ENCODE results near the gene CALCA.
"Not testable (repeated sequence)": the region's sequence is repeated elsewhere in the genome, so short reads cannot be mapped to it uniquely, and the experiment has no call there.

CALCA gene

GRCh38 chr11:14971865-14972580 is at the start of gene CALCA:
Gene CALCA, minus strand, starts transcription at chr11:14972351. Its CDS starts 1,159 bp downstream, at chr11:14971192.
- no peak for DNase-seq (ENCODE audit: low read depth in 2 of 2)

GRCh38 chr11:15016200-15016599 is 44.0 kb upstream of the CALCA start:
- DNase-seq (ENCODE audit: low read depth in 2 of 2) = no peak

- DNase-seq (ENCODE audit: low read depth in 2 of 2) = no peak
These were observed 39.7 kb upstream of the CALCA start for GRCh38 chr11:15011776-15012345.

GRCh38 chr11:15010865-15011264 is 38.7 kb upstream of the CALCA start:
- no peak for DNase-seq (ENCODE audit: low read depth in 2 of 2)

GRCh38 chr11:15006139-15006759 is 34.1 kb upstream of the CALCA start:
- no peak for DNase-seq (ENCODE audit: low read depth in 2 of 2)

GRCh38 chr11:14988133-14988532 is 16.0 kb upstream of the CALCA start:
- DNase-seq (ENCODE audit: low read depth in 2 of 2) = not testable (repeated sequence)

- DNase-seq (ENCODE audit: low read depth in 2 of 2) = no peak
These were observed 9.4 kb upstream of the CALCA start for GRCh38 chr11:14981507-14981906.

GRCh38 chr11:14980854-14981253 is 8.7 kb upstream of the CALCA start:
- DNase-seq (ENCODE audit: low read depth in 2 of 2) = no peak

- no peak for DNase-seq (ENCODE audit: low read depth in 2 of 2)
These were observed 5.1 kb upstream of the CALCA start for GRCh38 chr11:14977101-14977880.

GRCh38 chr11:14975252-14975587 is 3.1 kb upstream of the CALCA start:
- DNase-seq (ENCODE audit: low read depth in 2 of 2) = no peak

GRCh38 chr11:14974515-14975251 is 2.5 kb upstream of the CALCA start:
- DNase-seq (ENCODE audit: low read depth in 2 of 2) = peak; percentile 39 to 51

GRCh38 chr11:14973621-14974514 is 1.7 kb upstream of the CALCA start:
- peak in 1 of 2 donors; percentile 11 for DNase-seq (ENCODE audit: low read depth in 2 of 2)

GRCh38 chr11:14972581-14973495 is 687 bp upstream of the CALCA start:
- DNase-seq (ENCODE audit: low read depth in 2 of 2) = no peak

GRCh38 chr11:14969901-14970323 is 2.2 kb downstream of the CALCA start:
- DNase-seq (ENCODE audit: low read depth in 2 of 2) = peak; percentile 64 to 69

- no peak for DNase-seq (ENCODE audit: low read depth in 2 of 2)
These were observed 4.4 kb downstream of the CALCA start for GRCh38 chr11:14967581-14968243.

GRCh38 chr11:14956111-14956510 is 16.0 kb downstream of the CALCA start:
- no peak for DNase-seq (ENCODE audit: low read depth in 2 of 2)

GRCh38 chr11:14954581-14954980 is 17.6 kb downstream of the CALCA start:
- DNase-seq (ENCODE audit: low read depth in 2 of 2) = no peak

GRCh38 chr11:14953904-14954303 is 18.2 kb downstream of the CALCA start:
- DNase-seq (ENCODE audit: low read depth in 2 of 2) = no peak

Data from stimulated activated CD8-positive, alpha-beta memory T cell treated with anti-CD3 and anti-CD28 coated beads, Interleukin-2, amount 100 ng/mL, for 48 hours (primary cell).